ENCODE data around the gene SORT1.
"Not testable (repeated sequence)": the region's sequence is repeated elsewhere in the genome, so short reads cannot be mapped to it uniquely, and the experiment has no call there.

The SORT1 gene

DNA sequence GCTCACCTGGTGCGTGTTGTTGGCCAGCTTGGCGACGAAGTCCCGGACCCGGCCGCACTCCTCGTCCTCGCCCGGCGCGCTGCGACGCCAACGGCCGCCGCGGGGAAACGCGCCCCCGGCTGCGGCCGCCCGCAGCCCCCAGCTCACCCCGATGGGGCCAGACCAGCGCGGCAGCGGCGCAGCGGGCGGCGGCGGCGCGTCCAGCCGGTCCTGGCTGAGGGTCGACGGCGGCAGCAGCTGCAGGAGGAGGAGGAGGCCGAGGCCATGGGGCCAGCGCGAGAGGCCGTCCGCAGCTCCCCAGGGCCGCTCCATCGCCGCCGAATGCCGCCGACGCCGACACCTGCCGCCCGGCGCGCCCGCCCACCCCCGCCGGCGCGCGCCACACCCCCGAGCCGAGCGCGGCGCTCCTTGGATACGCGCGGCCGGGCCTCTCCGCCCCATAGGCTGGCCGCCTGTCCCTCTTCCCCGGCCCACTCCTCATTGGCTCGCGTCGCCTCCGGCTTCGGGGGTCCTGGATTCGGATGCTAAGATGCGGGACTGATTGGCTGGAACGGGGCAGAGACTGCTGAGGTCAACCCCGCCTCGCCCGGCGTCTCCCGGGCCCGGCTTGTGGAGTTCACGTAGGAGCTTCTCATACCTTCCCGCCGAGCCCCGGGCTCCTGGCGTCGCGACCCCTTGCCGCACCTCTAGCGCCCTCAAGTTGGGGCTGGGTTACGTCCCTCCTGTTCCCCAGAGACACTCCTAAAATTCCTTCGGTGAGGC is at the start of gene SORT1:
Gene SORT1, minus strand, starts transcription at position 338 of the 762 bp plus-strand sequence. Its CDS starts 26 bp downstream, at position 312.
- peak; percentile 87 for ATAC-seq (ENCODE audit: low read depth)
- Mint-ChIP-seq H3K36me3 (peaks cover under 1% of the 10 kb centered on the region), H3K27ac (no peak within 1 kb of the TSS), H3K4me3 (peak within 1 kb of the TSS; percentile 87), H3K27me3 (peaks cover 21% of the 10 kb centered on the region), H3K9me3 (no peaks in the 10 kb centered on the region), H3K4me1 (peaks cover 8% of the 10 kb centered on the region)
- peak; percentile 25 to 52 for DNase-seq (ENCODE audit: low spot score in 2 of 2)

- ATAC-seq (ENCODE audit: low read depth); DNase-seq (ENCODE audit: low spot score in 2 of 2); H3K4me1 Mint-ChIP-seq; H3K4me3 Mint-ChIP-seq; H3K9me3 Mint-ChIP-seq; H3K27ac Mint-ChIP-seq; H3K36me3 Mint-ChIP-seq: not testable (repeated sequence)
- H3K27me3 Mint-ChIP-seq = peaks cover 13% of the 10 kb centered on the region
These were observed 48.4 kb upstream of the SORT1 start for GRCh38 chr1:109445949-109446695.

DNA sequence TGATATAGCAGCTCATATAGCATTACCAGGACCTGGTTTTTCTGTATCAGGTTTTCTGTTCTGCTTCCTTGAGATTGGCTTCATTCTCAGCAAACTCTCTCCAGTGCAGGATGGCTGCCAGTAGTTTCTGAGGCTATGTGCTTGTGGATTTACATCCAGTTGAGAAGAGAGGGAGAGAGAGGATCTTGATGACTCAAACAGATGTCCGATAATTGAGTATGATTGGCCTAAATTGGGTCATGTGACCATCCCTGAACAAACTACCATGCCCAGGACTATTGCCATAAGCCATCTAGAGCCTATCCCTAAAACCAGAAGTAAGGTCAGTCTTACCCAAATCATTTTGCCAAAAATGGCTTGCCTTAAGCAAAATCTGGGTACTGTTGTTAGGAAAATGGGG is 46.6 kb upstream of the SORT1 start:
- no peak overlapping the region for H3K4me3 Mint-ChIP-seq
- H3K4me1 Mint-ChIP-seq = no peaks in the 10 kb centered on the region
- ATAC-seq (ENCODE audit: low read depth) (no peak), DNase-seq (ENCODE audit: low spot score in 2 of 2) (no peak)
- no peak overlapping the region for H3K27ac Mint-ChIP-seq
- H3K27me3 Mint-ChIP-seq = peaks cover 8% of the 10 kb centered on the region
- no peaks in the 10 kb centered on the region for H3K36me3 Mint-ChIP-seq
- no peaks in the 10 kb centered on the region for H3K9me3 Mint-ChIP-seq

GRCh38 chr1:109443476-109443875 is 45.8 kb upstream of the SORT1 start:
- H3K4me3 Mint-ChIP-seq = no peak overlapping the region
- H3K27ac Mint-ChIP-seq = no peak overlapping the region
- no peaks in the 10 kb centered on the region for H3K36me3 Mint-ChIP-seq
- H3K4me1 Mint-ChIP-seq = no peaks in the 10 kb centered on the region
- no peaks in the 10 kb centered on the region for H3K9me3 Mint-ChIP-seq
- DNase-seq (ENCODE audit: low spot score in 2 of 2) = no peak
- H3K27me3 Mint-ChIP-seq = peaks cover 8% of the 10 kb centered on the region
- no peak for ATAC-seq (ENCODE audit: low read depth)

- Mint-ChIP-seq H3K27me3 (peaks cover 4% of the 10 kb centered on the region), H3K9me3 (no peaks in the 10 kb centered on the region), H3K4me3 (no peak overlapping the region), H3K27ac (no peak overlapping the region), H3K36me3 (no peaks in the 10 kb centered on the region), H3K4me1 (no peaks in the 10 kb centered on the region)
- ATAC-seq (ENCODE audit: low read depth) (no peak), DNase-seq (ENCODE audit: low spot score in 2 of 2) (no peak)
These were observed 43.4 kb upstream of the SORT1 start for GRCh38 chr1:109441069-109441468.

DNA sequence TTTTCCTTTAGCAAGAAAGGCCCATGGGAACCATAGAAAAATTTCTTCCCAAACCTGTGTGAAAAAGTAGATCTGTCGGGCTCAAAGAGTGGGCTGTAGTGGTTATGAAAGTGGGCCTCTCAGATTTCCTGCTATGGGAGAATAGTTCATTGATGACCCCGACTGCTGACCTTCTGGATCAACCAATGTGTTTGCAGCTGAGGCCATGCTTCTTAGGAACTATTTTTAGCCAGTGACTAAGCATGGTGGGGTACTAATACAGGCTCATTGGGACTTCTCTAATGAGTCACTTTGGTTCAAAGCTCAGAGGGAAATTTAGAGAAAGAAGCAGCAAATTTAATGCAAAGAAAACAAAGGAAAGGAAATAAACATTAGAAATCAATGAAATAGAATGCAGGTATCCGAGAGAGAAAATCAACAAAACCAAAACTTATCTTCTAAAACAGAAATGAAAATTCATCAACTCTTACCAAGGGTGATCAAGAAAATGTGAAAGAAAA is 41.1 kb upstream of the SORT1 start:
- DNase-seq (ENCODE audit: low spot score in 2 of 2) = no peak
- Mint-ChIP-seq H3K4me3 (no peak overlapping the region), H3K27me3 (peaks cover 6% of the 10 kb centered on the region), H3K9me3 (peaks cover 6% of the 10 kb centered on the region), H3K27ac (no peak overlapping the region), H3K4me1 (no peaks in the 10 kb centered on the region), H3K36me3 (peaks cover 6% of the 10 kb centered on the region)
- ATAC-seq (ENCODE audit: low read depth) = no peak

DNA sequence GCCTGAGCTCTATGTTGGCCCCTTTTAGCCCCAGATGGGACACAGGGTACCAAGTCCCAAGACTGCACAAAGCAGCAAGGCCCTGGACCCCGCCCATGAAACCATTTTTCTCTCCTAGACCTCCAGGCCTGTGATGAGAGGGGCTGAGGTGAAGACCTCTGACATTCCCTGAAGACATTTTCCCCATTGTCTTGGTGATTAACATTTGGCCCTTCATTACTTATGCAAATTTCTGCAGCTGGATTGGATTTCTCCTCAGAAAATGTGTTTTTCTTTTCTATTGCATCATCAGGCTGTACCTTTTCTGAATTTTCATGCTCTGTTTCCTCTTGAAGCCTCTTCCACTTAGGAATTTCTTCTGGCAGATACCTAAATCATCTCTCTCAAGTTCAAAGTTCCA is 36.8 kb upstream of the SORT1 start:
- H3K4me1 Mint-ChIP-seq = no peaks in the 10 kb centered on the region
- H3K27me3 Mint-ChIP-seq = peaks cover 6% of the 10 kb centered on the region
- peaks cover 6% of the 10 kb centered on the region for H3K36me3 Mint-ChIP-seq
- peaks cover 6% of the 10 kb centered on the region for H3K9me3 Mint-ChIP-seq
- DNase-seq (ENCODE audit: low spot score in 2 of 2) (no peak), ATAC-seq (ENCODE audit: low read depth) (no peak)
- H3K4me3 Mint-ChIP-seq = no peak overlapping the region
- H3K27ac Mint-ChIP-seq = no peak overlapping the region

DNA sequence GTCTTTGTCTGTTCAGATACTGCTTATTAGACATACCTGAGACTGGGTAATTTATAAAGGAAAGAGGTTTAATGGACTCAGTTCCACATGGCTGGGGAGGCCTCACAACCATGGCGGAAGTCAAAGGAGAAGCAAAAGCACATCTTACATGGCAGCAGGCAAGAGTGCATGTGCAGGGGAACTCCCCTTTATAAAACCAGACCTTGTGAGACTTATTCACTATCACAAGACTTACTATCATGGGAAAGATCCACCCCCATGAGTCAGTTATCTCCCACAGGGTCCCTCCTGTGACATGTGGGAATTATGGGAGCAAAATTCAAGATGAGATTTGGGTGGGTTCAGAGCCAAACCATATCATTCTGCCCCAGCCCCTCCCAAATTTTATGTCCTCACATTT is 35.6 kb upstream of the SORT1 start:
- DNase-seq (ENCODE audit: low spot score in 2 of 2) (no peak), ATAC-seq (ENCODE audit: low read depth) (no peak)
- Mint-ChIP-seq H3K4me3 (no peak overlapping the region), H3K4me1 (no peaks in the 10 kb centered on the region), H3K36me3 (peaks cover 6% of the 10 kb centered on the region), H3K27me3 (peaks cover 6% of the 10 kb centered on the region), H3K27ac (no peak overlapping the region), H3K9me3 (peaks cover 6% of the 10 kb centered on the region)

- ATAC-seq (ENCODE audit: low read depth) (no peak), DNase-seq (ENCODE audit: low spot score in 2 of 2) (no peak)
- peaks cover 6% of the 10 kb centered on the region for H3K27me3 Mint-ChIP-seq
- peaks cover under 1% of the 10 kb centered on the region for H3K4me1 Mint-ChIP-seq
- no peak overlapping the region for H3K27ac Mint-ChIP-seq
- H3K9me3 Mint-ChIP-seq = peaks cover 6% of the 10 kb centered on the region
- no peak overlapping the region for H3K4me3 Mint-ChIP-seq
- H3K36me3 Mint-ChIP-seq = peaks cover 6% of the 10 kb centered on the region
These were observed 34.6 kb upstream of the SORT1 start for GRCh38 chr1:109432336-109432735.

- DNase-seq (ENCODE audit: low spot score in 2 of 2) (no peak), ATAC-seq (ENCODE audit: low read depth) (no peak)
- Mint-ChIP-seq H3K27me3 (no peaks in the 10 kb centered on the region), H3K4me1 (peaks cover 16% of the 10 kb centered on the region), H3K27ac (peak overlapping the region; percentile 96), H3K4me3 (peak overlapping the region; percentile 99), H3K36me3 (peaks cover 6% of the 10 kb centered on the region), H3K9me3 (no peaks in the 10 kb centered on the region)
These were observed 29.4 kb upstream of the SORT1 start for GRCh38 chr1:109427171-109427467.

DNA sequence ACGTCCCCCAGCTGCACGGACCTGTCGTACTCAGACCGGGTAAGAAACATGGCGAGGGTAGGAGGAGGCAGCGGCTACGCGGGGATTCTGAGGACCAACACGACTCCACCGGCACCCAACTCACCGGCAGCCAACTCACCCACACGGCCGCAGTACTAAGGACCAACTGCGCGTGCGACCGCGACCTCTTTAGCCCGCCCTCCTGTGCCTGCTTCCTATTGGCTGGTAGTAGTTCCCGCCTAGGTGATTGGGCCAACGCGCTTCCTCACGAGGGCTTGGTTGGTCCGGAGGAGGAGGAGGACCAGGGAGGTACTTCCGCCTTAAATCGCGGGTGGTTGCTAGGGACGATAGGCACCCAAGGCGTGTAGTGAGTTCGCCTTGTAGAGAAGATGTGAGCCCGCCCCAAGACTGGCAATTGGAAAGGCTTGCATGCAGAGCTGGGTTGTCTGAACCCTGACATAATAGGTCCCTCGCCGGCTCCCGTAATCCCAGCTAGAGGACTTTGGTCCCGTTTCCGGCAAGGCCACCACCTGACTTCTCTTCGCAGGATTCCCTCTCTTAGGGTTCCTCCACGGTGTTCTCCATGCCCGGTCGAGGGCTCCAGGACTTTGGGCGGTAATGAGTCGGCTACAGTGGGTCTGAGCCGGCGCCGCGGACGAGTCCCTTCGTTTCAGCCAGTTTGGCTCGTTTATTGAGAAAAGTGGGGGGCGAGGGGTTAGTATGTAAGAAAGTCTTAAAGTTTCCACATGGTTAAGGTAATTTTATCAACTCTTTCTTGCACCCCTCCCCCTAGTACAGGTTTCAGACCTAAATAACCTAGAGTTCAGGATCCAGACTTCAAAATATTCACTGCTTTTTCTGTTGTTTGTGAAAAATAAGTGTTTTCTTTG is 28.8 kb upstream of the SORT1 start, which contains the start of gene PSMA5:
Gene PSMA5, minus strand, starts transcription at position 168 of the 890 bp plus-strand sequence. Its CDS starts 118 bp downstream, at position 50.
- ATAC-seq (ENCODE audit: low read depth) = peak; percentile 92
- no peaks in the 10 kb centered on the region for H3K27me3 Mint-ChIP-seq
- peak; percentile 73 to 91 for DNase-seq (ENCODE audit: low spot score in 2 of 2)
- peak within 1 kb of the TSS; percentile 96 for H3K27ac Mint-ChIP-seq
- H3K36me3 Mint-ChIP-seq = peaks cover 8% of the 10 kb centered on the region
- no peaks in the 10 kb centered on the region for H3K9me3 Mint-ChIP-seq
- peak within 1 kb of the TSS; percentile 99 for H3K4me3 Mint-ChIP-seq
- peaks cover 19% of the 10 kb centered on the region for H3K4me1 Mint-ChIP-seq

DNA sequence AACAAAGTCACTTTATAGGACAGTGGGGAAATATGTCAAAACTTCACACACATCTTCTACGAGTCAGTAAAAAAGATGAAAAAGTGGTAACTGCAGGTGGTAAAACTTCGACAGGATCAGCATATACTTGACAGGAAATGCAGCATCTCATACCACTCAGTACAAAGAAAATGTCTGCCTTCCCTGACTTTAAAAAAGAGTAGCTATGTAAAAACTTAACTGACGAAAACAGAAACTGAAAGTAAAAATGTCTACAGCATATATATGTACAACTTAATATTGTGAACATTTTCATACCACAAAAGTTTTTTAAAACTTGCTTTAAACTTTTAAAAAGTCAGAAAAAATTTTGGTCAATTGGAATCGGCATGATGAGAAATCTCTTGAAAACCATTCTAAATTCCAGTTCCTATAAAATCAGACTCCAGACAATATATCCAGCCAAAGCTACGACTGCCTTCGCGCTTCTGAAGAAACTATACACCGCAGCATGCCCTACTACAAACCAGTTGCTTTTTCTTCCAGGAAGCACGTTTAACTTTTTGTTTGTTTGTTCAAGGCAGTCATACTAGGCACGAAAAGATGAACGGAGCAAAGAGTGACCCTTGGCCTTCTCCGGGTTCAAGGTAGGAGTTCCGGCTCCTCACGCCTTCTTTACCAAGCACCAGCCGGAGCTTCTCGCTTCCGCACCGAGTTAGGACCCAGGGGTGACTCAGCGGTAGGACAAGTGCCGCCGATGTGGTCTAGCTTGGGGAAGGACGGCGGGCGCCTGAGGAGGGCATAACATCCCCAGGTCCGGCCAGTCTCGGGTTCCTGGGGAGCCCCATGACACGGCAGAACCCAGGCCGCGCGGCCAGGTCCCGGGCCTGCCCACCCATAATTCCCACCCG is 27.9 kb upstream of the SORT1 start:
- H3K9me3 Mint-ChIP-seq = no peaks in the 10 kb centered on the region
- H3K36me3 Mint-ChIP-seq = peaks cover 8% of the 10 kb centered on the region
- no peaks in the 10 kb centered on the region for H3K27me3 Mint-ChIP-seq
- H3K27ac Mint-ChIP-seq = peak overlapping the region; percentile 96
- peak overlapping the region; percentile 99 for H3K4me3 Mint-ChIP-seq
- peaks cover 19% of the 10 kb centered on the region for H3K4me1 Mint-ChIP-seq
- ATAC-seq (ENCODE audit: low read depth) = peak; percentile 24
- peak in 1 of 2 donors; percentile 21 for DNase-seq (ENCODE audit: low spot score in 2 of 2)

- H3K4me3 Mint-ChIP-seq = no peak overlapping the region
These were observed 25.8 kb upstream of the SORT1 start for GRCh38 chr1:109423498-109423897.

More at GRCh38 chr1:109423498-109423897, 25.8 kb upstream of the SORT1 start:
- peaks cover 11% of the 10 kb centered on the region for H3K36me3 Mint-ChIP-seq
- peaks cover 19% of the 10 kb centered on the region for H3K4me1 Mint-ChIP-seq
- no peaks in the 10 kb centered on the region for H3K9me3 Mint-ChIP-seq
- DNase-seq (ENCODE audit: low spot score in 2 of 2) (no peak), ATAC-seq (ENCODE audit: low read depth) (no peak)
- no peaks in the 10 kb centered on the region for H3K27me3 Mint-ChIP-seq
- H3K27ac Mint-ChIP-seq = no peak overlapping the region
